Sigmoid colon (tissue), 3 donors: Measurements from ENCODE around the gene GTF3C2.

ENCODE experiments used
- CTCF ChIP-seq, 4 experiments: fragments of 450-650 bp in 3 of 4; fragments of 200-600 bp in 1 of 4; IDR thresholded peaks; one replicate each; pipeline ENCODE4 v1.5.1; 2016 to 2019; ENCODE audit warnings: antibody characterized with exemption in 4 of 4, mild to moderate bottlenecking in 3 of 4, moderate library complexity in 2 of 4
- POLR2A ChIP-seq, 2 donors: fragments of 450-650 bp; IDR thresholded peaks; one replicate each; pipeline ENCODE4 v1.6.1; 2016; ENCODE audit warnings: antibody characterized with exemption in 2 of 2, mild to moderate bottlenecking in 2 of 2, moderate library complexity in 2 of 2

DNA sequence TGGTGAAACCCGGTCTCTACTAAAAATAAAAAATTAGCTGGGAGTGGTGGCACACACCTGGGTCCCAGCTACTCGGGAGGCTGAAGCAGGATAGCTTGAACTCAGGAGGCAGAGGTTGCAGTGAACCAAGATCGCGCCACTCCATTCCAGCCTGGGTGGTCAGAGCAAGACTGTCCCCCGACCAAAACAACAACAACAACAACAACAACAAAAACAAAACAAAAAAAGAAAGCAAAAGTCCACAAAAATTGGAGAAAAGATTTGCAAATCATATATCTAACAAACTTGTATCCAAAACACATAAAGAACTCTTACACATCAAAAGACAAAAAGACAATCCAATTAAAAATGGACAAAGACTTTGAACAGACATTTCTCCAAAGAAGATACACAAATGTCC, 42.4 kb upstream of the GTF3C2 start:
- TF ChIP-seq CTCF (IDR thresholded peaks at IDR 0.05) (no peak), POLR2A (IDR thresholded peaks at IDR 0.05) (no peak)
